HG03139 (cell line): ENCODE measurements around the gene SERTAD1.
"Not testable (repeated sequence)": the region's sequence is repeated elsewhere in the genome, so short reads cannot be mapped to it uniquely, and the experiment has no call there.

ENCODE experiments used
- ATAC-seq: cut with Tn5 transposase; IDR thresholded peaks from one replicate; pipeline ENCODE4 v1.9.1; 2021; ENCODE audit not compliant: unreplicated experiment

Gene SERTAD1

DNA sequence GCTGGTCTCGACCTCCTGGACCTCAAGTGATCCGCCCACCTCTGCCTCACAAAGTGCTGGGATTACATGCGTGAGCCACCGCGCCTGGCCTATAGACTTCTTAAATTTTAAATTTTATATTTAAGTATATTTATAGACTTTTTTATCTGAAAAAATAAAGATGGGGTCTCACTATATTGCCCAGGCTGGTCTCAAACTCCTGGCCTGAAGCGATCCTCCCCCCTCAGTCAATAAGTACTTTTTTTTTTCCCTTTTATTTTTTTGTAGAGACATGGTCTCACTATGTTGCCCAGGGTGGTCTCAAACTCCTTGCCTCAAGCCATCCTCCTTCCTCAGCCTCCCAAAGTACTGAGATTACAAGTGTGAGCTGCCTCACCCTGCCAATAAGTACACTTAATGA, 1.9 kb downstream of the SERTAD1 start:
- no peak for ATAC-seq

DNA sequence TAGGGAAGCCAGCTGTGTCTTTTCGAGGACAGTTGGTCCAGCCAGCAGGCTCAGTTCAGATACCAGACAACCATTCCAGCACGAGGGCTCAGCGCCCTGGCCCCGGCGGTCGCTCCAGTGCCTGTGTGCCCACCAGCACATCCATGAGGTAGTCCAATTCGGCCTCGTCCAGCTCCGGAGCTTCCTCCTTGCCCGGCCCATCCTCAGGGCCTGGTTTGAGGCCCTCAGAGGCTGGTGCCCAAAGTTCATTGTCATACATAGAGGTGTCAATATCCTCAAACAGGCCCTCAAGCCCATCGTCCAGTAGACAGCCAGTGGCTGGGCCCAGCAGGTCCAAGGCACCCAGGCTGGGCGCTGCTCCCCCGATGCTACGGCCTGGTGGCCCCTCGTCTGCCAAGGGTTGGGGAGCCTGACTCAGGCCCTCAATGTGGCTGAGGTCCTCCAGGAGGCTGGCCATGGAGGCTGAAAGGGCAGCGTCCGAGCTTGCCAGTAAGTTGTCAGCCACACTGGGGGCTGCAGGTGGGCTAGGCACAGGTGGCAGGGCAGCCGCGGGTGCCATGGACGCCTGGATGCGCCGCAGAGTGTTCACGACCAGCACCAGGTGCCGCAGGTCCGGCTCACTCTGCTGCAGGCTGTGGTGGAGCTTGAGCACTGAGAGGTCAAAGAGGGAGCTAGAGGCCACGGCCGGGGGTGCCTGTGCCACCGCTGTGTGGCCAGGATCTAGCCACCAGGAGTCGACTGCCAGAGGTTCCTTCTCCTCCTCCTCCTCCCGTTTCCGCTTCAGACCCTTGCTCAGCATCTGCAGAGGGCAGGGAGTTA, 2.8 kb downstream of the SERTAD1 start:
- ATAC-seq: no peak

DNA sequence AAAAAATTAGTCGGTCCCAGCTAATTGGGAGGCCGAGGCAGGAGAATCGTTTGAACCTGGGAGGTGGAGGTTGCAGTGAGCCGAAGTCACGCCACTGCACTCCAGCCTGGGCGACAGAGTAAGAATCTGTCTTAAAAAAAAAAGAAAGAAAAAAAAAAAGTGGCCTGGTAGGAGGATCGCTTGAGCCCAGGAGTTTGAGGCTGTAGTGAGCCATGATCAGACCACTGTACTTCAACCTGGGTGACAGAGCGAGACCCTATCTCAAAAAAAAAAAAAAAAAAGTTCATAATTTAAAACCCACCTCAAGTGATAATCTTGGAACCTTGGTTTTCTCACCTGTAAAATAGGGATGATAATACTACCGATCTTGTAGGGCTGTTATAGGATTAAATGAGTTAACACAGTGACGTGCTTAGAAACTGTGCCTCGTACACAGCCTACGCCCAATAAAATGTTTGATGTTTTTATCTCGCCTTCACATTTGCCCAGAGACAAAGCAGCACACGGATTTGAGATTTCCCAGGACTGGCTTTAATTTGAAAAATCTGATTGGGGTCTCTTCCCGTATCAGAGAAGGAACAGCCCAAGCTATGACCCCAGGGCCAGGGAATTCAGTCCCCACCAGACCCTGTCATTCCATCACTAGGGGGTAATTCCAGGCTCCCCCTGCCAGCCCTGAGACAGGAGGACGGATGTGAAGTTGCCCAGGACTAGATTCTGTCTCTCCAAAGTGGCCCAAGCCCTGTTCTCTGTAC, 3.6 kb downstream of the SERTAD1 start:
- ATAC-seq: no peak

- no peak for ATAC-seq
These were observed 4.7 kb downstream of the SERTAD1 start for GRCh38 chr19:40420766-40421765.

DNA sequence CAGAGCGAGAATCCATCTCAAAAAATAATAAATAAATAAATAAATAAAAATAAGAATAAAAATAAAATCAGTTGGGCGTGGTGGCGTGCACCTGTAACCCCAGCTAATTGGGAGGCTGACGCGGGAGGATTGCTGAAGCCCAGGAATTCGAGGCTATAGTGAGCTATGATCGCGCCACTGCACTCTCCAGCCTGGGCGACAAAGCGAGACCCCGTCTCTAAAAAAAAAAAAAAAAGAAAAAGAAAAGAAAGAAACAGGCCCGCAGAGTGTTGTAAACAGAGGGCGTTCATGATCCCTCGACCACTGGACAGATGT, 5.4 kb downstream of the SERTAD1 start:
- no peak for ATAC-seq

- ATAC-seq: no peak
These were observed 6.0 kb downstream of the SERTAD1 start for GRCh38 chr19:40419780-40420179.

- no peak for ATAC-seq
These were observed 6.7 kb downstream of the SERTAD1 start for GRCh38 chr19:40419066-40419612.

DNA sequence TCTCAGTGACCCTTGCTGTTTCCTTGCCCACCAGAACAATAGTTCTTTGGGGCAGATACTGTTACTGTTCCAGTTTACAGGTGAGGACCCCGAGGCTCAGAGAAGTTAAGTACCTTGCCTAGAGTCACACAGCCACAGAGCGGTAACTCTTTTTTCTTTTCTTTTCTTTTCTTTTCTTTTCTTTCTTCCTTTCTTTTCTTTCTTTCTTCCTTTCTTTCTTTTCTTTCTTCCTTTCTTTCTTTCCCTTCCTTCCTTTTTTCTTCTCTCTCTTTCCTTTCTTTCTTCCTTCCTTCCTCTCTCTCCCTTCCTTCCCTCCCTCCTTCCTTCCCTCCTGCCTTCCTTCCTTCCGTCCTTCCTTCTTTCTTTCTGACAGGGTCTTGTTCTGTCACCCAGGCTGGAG, 7.8 kb downstream of the SERTAD1 start:
- no peak for ATAC-seq

- ATAC-seq: no peak
These were observed 8.2 kb downstream of the SERTAD1 start for GRCh38 chr19:40417643-40417981.

DNA sequence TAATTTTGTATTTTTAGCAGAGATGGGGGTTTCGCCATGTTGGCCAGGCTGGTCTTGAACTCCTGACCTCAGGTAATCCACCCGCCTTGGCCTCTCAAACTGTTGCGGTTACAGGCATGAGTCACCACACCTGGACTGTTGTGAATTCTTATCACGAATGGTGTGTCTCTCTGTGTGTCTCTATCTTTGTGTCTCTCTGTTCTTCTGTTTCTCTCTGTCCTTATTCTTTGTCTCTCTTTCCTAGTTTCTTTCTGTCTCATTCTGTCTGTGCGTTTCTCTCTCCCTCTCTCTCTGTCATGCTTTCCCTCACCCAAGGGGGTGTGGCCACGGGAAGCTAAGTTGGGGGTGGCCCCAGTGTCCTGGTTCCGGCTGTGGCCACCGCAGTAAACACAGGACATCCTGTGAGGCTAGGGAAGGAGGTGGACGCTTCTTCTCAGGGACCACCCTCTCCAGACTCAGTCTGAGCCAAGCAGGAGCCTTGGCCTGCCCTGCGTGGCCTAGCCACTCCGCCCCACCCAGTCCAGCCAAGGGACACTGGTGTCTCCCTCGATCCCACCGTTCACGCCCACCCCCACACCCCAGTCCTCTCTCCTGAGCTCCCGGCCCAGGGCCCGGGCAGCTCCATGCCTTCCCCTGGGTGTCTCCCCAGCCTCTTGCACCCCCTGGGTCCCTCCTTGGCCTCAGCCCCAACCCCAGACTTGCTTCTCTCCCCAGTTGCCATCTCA, 8.7 kb downstream of the SERTAD1 start:
- ATAC-seq: no peak

DNA sequence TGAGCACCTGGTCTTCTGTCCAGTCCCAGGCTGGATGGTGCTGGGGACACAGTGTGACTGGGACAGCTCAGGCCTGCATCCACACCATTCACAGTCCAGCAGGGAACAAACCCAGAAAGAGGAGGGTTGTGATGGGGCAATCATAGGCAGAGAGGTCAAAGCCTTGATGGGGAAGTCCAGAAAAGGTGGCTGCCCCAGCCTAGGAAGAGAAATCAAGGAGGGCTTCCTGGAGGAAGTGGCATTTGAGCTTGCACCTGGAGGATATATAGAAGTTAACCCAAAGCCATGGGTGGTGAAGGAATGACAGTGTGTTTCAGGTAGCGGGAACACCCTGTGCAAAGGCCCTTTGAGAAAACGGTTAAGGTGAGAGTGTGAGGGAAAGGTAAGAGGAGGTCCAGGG, 10.0 kb downstream of the SERTAD1 start:
- ATAC-seq: no peak

DNA sequence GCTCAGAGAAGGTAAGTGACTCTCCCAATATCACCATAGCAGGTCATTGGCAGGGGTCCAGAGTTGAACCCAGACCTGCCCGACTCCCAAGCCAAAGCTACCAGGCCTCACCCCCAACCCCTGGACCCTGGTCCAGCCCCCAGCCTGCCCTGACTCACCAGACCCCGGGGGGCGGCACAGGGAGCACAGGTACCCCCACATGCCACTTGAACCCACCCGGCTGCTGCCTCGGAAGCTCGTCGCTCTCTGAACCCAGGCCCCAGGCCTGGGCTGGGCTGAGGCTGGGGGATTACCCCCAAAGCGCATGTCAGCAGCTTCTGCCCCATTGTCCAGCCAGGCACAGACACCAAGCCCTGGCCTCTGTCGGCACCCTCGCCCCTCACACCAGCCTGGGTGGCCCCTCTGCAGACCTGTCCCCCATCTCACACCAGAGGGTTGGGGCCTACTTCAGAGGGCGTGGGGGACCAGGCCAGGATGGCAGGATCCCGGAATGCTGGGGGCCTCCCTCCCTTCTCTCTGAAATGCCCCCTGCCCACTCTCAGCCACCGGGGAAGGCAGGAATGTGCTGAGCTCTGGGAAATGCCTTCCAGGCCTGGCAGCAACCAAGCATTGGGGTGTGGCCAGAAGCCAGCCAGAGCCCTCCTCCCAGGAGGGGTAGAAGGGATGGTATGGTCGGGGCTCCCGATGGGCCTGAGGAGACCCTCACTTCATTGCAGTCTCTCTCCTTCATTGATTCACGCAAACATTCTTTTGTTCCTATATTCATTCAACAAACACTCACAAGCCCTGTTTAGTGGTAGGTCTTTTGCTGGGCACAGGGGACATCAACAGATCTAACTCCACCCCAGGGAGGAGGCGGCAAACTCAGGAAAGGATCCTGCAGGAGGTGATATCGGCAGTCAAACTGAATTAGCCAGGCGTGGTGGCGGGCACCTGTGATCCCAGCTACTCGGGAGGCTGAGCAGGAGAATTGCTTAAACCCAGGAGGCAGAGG, 11.0 kb downstream of the SERTAD1 start:
- no peak for ATAC-seq

GRCh38 chr19:40413291-40413845, 12.4 kb downstream of the SERTAD1 start, which contains the start of gene PRX:
Gene PRX, minus strand, starts transcription at chr19:40413378. Its CDS starts 5,446 bp downstream, at chr19:40407932.
- no peak for ATAC-seq

- ATAC-seq: no peak
These were observed 12.9 kb downstream of the SERTAD1 start for GRCh38 chr19:40412866-40413265.

DNA sequence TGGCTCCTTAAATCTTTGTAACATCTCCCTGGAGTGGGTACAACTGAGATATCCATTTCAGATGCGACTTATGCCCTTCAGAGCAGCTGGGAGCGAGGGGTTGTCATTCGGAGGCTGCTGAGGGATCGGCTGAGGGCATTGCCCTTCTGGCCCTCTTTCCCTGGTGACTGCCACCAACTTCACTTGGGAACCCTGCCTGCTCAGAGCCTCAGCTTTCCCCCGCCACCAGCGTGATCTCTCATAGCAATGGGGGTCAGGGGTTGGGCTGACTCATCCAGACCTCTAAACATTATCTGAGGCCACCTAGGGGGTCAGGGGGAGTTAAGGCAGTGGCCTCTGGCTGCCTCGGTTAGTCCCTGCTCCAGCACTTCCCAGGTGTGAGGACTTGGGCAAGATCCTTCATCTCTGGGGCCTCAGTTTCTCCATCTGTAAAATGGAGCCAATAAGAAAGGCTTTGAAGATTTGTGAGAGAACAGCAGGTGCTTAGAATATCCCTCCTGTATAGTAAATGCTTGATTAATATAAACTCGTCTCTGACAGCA, 13.8 kb downstream of the SERTAD1 start:
- ATAC-seq: no peak

DNA sequence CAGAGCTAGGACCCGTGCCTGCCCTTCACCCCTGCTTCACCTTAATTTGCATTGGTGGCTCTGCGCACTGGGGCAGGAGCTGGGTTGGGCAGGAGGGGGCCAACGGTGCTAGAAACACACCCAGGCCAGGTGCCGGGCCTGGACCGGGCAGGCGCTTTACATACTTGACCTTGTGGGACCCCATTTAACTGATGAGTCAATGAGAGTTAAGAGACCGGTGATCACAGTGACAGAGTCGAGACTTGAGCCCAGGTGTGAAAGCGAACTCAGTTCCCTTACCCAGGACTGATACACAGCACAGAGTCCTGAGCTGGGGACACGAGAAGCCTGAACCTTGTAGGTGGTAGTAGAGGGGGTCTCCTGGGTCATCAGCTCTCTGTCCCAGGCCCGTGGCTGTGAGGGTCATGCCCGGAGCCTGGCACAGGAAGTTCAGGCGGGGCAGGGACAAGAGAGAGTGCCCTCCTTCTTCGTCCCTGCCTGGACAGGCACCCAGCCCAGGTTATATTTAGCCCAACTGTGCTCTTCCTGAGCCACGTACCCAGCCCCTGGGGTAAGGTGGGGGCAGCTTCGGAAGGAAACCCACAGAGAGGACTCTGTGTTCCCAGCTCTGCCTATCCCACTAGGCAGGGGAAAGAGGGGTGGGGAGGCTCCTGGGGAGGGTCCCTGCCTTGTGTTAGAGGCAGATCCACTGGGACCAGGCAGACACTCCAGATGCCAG, 14.5 kb downstream of the SERTAD1 start:
- ATAC-seq: no peak

DNA sequence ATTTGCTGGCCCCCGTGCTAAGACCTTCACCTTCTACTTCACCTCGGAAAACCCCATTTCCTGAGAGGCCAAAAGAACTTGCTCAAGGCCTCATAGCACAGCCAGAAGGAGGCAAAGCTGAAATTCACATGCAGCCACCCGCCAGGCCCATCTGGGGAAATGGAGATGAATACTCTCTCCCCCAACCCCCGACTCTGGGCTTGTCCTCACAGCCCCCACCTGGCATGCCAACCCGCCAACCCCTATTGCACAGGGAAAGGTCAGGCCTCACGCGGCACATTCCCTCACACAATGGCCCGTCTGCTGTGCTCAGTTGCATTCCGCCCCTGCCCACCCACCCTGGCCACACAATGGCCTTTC, 15.8 kb downstream of the SERTAD1 start:
- ATAC-seq: no peak

- ATAC-seq: not testable (repeated sequence)
These were observed 17.2 kb downstream of the SERTAD1 start for GRCh38 chr19:40408598-40408925.
